AML-193 (cell line): ENCODE results near the gene LINGO1.

ENCODE experiments used
- DNase-seq, 2 experiments: peaks; one replicate each; lab custom pipeline; 2025; lab: John Stamatoyannopoulos, UW

The LINGO1 gene

GRCh38 chr15:77595231-77595630, 37.5 kb downstream of the LINGO1 start:
- no peak for DNase-seq

- DNase-seq = no peak
Measured at GRCh38 chr15:77592758-77593157, 40.0 kb downstream of the LINGO1 start.

GRCh38 chr15:77591968-77592613, 40.6 kb downstream of the LINGO1 start:
- DNase-seq = no peak

- DNase-seq = no peak
Measured at GRCh38 chr15:77589839-77590238, 42.9 kb downstream of the LINGO1 start.

GRCh38 chr15:77588126-77588525, 44.6 kb downstream of the LINGO1 start:
- no peak for DNase-seq

GRCh38 chr15:77584691-77585090, 48.0 kb downstream of the LINGO1 start:
- no peak for DNase-seq

- DNase-seq = no peak
Measured at GRCh38 chr15:77584201-77584600, 48.5 kb downstream of the LINGO1 start.

GRCh38 chr15:77582763-77583162, 49.9 kb downstream of the LINGO1 start:
- no peak for DNase-seq

GRCh38 chr15:77581896-77582569, 50.7 kb downstream of the LINGO1 start:
- no peak for DNase-seq

GRCh38 chr15:77580996-77581682, 51.6 kb downstream of the LINGO1 start:
- no peak for DNase-seq

- no peak for DNase-seq
Measured at GRCh38 chr15:77579498-77580188, 53.1 kb downstream of the LINGO1 start.

GRCh38 chr15:77578641-77579372, 53.9 kb downstream of the LINGO1 start:
- DNase-seq = no peak

GRCh38 chr15:77577366-77577950, 55.3 kb downstream of the LINGO1 start:
- no peak for DNase-seq

GRCh38 chr15:77576538-77576937, 56.2 kb downstream of the LINGO1 start:
- DNase-seq = no peak

- no peak for DNase-seq
Measured at GRCh38 chr15:77575203-77575934, 57.3 kb downstream of the LINGO1 start.

- DNase-seq = no peak
Measured at GRCh38 chr15:77574521-77575202, 58.0 kb downstream of the LINGO1 start.

- DNase-seq = no peak
Measured at GRCh38 chr15:77573802-77574201, 58.9 kb downstream of the LINGO1 start.

- no peak for DNase-seq
Measured at GRCh38 chr15:77572186-77572585, 60.5 kb downstream of the LINGO1 start.

- DNase-seq = no peak
Measured at GRCh38 chr15:77571741-77572140, 61.0 kb downstream of the LINGO1 start.

- no peak for DNase-seq
Measured at GRCh38 chr15:77571181-77571580, 61.5 kb downstream of the LINGO1 start.
